ENCODE measurements around the gene DPH5.
"Not testable (repeated sequence)": the region's sequence is repeated elsewhere in the genome, so short reads cannot be mapped to it uniquely, and the experiment has no call there.

DPH5 gene

GRCh38 chr1:101025657-101026429, at the start of gene DPH5:
TSS of gene DPH5 (minus strand) at chr1:101025784. CDS start at chr1:101025443, 341 bp downstream.
- DNase-seq, result peak; percentile 91

GRCh38 chr1:101073836-101074235, 48.3 kb upstream of the DPH5 start:
- DNase-seq, result peak; percentile 49

- no peak for DNase-seq
Measured at GRCh38 chr1:101071470-101071891, 45.9 kb upstream of the DPH5 start.

GRCh38 chr1:101069158-101069557, 43.6 kb upstream of the DPH5 start:
- no peak for DNase-seq

- DNase-seq, result not testable (repeated sequence)
Measured at GRCh38 chr1:101066937-101067335, 41.4 kb upstream of the DPH5 start.

- no peak for DNase-seq
Measured at GRCh38 chr1:101066260-101066936, 40.8 kb upstream of the DPH5 start.

- DNase-seq, result no peak
Measured at GRCh38 chr1:101065575-101065974, 40.0 kb upstream of the DPH5 start.

- no peak for DNase-seq
Measured at GRCh38 chr1:101064697-101065096, 39.1 kb upstream of the DPH5 start.

GRCh38 chr1:101060992-101061391, 35.4 kb upstream of the DPH5 start:
- DNase-seq, result no peak

GRCh38 chr1:101059945-101060542, 34.5 kb upstream of the DPH5 start:
- DNase-seq, result no peak

- no peak for DNase-seq
Measured at GRCh38 chr1:101055623-101056022, 30.0 kb upstream of the DPH5 start.

GRCh38 chr1:101051688-101052638, 26.4 kb upstream of the DPH5 start:
- DNase-seq, result no peak

GRCh38 chr1:101050869-101051268, 25.3 kb upstream of the DPH5 start:
- DNase-seq, result no peak

- DNase-seq, result no peak
Measured at GRCh38 chr1:101044749-101045148, 19.2 kb upstream of the DPH5 start.

GRCh38 chr1:101044259-101044658, 18.7 kb upstream of the DPH5 start:
- DNase-seq, result no peak

- DNase-seq, result no peak
Measured at GRCh38 chr1:101043776-101044175, 18.2 kb upstream of the DPH5 start.

- DNase-seq, result no peak
Measured at GRCh38 chr1:101041300-101041699, 15.7 kb upstream of the DPH5 start.

GRCh38 chr1:101040666-101041065, 15.1 kb upstream of the DPH5 start:
- DNase-seq, result no peak

- no peak for DNase-seq
Measured at GRCh38 chr1:101039245-101039644, 13.7 kb upstream of the DPH5 start.

GRCh38 chr1:101037316-101037715, 11.7 kb upstream of the DPH5 start:
- no peak for DNase-seq

- no peak for DNase-seq
Measured at GRCh38 chr1:101033017-101033416, 7.4 kb upstream of the DPH5 start.

- not testable (repeated sequence) for DNase-seq
Measured at GRCh38 chr1:101032129-101032528, 6.5 kb upstream of the DPH5 start.

- no peak for DNase-seq
Measured at GRCh38 chr1:101030881-101031280, 5.3 kb upstream of the DPH5 start.

Measured in NCI-H146 (cell line).